NCI-H774 (cell line): ENCODE results near the gene COL6A1.

Source experiments
- DNase-seq: peaks from one replicate; lab custom pipeline; 2025; lab: John Stamatoyannopoulos, UW

COL6A1 gene

GRCh38 chr21:45983649-45983965 lies 2.0 kb downstream of the COL6A1 start:
- no peak for DNase-seq

DNA sequence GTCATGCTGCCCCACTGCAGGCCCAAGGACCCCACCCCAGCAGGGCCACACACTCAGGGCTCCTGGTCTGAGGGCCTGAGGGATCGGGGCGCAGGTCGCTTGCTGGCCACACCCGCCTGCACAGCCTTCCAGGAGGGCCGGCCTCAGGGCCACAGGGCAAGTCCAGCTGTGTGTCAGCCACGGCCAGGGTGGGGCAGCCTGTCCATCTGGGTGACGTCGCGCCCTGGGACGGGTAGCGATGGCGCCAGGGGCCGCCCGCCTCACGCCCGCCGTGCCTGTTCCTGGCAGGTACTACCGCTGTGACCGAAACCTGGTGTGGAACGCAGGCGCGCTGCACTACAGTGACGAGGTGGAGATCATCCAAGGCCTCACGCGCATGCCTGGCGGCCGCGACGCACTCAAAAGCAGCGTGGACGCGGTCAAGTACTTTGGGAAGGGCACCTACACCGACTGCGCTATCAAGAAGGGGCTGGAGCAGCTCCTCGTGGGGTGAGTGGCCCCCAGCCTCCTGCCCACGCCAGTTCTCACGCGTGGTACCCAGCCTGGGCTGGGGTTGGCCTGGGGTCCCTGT lies 2.5 kb downstream of the COL6A1 start:
- DNase-seq, result no peak

GRCh38 chr21:45984584-45985095 lies 3.1 kb downstream of the COL6A1 start:
- DNase-seq, result no peak

GRCh38 chr21:45985471-45986315 lies 4.1 kb downstream of the COL6A1 start:
- DNase-seq, result no peak

- DNase-seq, result no peak
Observed at GRCh38 chr21:45986316-45987051, 4.9 kb downstream of the COL6A1 start.

DNA sequence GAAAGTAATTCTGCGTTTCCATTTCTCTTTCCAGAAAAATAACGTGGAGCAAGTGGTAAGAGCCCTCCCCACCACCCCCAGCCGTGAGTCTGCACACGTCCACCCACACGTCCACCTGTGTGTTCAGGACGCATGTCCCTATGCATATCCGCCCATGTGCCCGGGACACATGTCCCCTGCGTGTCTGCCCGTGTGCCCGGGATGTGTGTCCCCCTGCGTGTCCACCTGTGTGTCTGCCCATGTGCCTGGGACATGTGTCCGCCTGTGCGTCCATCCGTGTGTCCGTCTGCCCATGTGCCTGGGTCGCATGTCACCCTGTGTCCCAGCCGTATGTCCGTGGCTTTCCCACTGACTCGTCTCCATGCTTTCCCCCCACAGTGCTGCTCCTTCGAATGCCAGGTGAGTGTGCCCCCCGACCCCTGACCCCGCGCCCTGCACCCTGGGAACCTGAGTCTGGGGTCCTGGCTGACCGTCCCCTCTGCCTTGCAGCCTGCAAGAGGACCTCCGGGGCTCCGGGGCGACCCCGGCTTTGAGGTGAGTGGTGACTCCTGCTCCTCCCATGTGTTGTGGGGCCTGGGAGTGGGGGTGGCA lies 5.6 kb downstream of the COL6A1 start:
- no peak for DNase-seq

GRCh38 chr21:45988366-45989347 lies 7.1 kb downstream of the COL6A1 start:
- no peak for DNase-seq

- DNase-seq, result no peak
Observed at GRCh38 chr21:45989355-45990048, 7.9 kb downstream of the COL6A1 start.

DNA sequence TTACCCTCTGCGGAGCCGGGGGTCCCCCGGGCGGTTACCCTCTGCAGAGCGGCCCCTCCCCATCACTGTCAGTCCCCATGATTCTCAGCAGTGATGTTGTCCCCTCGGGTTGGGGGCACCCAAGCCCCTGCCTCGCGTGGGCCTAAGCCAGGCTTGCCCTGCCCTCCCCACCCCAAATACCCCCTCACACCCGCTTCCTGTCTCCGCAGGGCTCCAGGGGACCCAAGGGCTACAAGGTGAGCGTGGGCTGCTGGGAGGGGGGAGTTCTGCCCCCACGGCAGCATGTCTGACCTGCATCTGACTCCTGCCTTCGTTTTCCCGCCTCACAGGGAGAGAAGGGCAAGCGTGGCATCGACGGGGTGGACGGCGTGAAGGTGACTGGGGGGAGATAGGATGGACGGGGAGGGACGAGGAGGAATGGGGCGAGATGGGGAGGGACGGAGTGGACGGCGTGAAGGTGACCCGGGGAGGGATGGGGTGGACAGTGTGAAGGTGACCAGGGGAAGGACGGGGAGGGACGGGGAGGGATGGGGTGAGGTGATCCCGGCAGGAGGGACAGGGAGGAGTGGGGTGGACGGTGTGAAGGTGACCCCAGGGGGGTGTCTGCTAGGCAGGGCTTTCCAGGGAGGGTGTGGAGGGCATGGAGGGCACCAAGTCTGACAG lies 8.6 kb downstream of the COL6A1 start:
- DNase-seq, result no peak

DNA sequence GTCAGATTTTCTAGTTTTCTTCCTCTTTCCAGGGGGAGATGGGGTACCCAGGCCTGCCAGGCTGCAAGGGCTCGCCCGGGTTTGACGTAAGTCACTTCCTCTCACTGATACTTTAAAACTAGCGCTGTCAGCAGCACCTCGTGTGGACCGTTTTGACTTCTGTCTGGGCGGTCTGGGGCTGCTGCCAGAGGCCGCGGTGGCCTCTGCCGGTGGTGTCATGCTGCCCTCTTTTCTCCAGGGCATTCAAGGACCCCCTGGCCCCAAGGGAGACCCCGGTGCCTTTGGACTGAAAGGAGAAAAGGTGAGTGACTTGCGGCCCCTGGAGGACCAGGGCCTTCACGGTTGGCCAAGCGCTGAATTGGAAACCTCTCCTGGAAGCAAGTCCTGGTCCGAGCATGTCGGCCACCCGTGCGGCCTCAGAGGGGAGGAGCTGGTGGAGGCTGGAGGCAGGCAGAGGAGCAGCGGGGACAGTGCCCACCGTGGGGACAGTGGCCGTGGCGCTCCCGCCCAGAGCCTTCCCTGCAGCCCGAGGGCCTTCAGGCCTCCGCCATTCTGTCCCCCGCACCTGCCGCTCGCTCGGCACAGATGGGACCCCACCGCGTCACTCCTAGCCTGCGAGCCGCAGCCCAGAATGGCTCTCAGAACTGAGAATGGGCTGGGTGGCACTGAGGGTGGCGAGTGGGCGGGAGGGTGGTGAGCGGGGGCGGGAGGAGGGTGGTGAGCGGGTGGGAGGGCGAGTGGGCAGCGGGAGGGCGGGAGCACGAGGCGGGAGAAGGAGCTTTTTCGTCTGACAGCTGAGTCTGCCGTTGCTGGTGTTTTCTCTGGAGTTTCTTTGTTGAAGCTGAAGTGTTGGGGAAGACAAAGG lies 9.4 kb downstream of the COL6A1 start:
- DNase-seq, result no peak

- DNase-seq, result no peak
Observed at GRCh38 chr21:45991606-45992300, 10.2 kb downstream of the COL6A1 start.

DNA sequence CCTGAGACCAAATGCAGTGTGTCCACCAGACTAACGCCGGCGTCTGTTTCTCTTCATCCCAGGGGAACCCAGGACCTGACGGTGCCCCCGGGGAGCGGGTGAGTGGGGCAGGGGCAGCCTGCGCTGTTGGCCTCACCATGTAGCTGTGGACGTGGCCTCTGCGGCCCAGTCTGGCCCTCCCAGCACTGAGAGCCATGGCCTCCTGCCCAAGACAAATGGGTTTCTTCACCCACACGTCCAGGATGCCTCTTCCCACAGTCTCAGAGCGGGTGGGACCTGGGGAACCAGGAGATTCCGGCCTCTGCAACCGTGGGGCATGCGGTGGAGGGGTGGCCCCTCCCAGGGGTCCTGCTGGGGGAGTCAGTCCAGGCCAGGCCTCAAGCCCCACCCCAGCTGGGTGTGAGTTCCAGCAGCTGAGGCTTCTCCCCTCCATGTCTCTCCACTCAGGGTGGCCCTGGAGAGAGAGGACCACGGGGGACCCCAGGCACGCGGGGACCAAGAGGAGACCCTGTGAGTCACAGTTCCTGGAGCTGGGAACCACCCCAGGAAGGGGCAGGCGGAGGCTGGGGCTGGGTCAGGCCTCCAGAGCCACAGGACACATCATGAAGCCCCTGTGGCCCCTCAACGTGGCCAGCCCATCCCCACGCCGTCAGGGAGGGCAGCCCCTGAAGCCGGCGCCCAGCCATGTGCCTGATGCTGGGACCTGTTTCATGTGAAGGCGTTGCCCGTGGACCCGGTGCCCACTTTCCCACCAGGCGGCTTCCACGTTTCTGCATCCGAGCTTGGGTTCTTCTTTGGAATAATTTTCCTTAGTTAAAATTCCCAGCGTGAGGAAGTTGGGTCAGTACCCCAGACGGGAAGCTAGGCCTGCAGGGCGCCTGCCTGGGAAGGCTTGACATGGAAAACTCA lies 11.0 kb downstream of the COL6A1 start:
- no peak for DNase-seq

DNA sequence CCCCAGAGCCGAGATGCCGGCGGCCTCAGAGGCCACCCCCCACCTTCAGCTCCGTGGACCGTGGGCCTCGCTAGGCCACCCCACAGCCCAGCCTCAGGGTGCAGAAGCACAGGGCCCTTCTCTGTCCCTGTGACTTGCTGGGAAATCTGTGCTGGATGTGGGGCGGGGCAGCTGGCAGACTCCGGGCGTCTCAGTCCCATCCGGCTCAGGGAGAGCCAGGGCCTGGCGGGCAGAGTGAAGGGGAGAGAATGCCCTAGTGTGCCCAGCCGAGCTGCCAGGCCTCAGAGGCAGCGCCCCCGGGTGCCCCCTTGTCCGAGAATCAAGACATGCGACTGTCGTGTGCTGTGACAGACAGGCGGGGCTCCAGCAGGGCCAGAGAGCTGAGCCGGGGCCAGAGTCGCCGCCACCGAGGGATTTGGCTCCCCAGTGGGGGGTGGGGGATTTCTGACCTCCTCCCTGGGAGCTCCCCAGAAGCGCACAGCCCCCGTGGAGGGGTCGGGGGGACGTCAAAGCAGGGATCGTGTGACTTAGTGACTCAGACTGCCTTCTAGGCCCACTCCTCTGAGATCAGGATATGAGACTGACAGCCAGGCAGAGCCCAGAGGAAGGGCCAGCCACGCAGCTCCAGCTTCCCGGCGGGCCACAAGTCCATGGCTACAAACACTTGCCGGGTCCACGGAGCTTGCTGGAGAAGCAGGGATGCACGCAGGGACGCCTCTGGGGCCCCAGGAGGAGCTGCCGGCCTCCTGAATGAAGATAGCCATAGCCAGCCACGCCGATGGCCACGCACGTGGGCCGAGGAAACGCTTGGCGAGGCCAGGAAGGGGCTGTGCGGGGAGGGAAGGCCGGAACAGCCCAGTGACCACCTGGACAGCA lies 11.9 kb downstream of the COL6A1 start:
- no peak for DNase-seq

DNA sequence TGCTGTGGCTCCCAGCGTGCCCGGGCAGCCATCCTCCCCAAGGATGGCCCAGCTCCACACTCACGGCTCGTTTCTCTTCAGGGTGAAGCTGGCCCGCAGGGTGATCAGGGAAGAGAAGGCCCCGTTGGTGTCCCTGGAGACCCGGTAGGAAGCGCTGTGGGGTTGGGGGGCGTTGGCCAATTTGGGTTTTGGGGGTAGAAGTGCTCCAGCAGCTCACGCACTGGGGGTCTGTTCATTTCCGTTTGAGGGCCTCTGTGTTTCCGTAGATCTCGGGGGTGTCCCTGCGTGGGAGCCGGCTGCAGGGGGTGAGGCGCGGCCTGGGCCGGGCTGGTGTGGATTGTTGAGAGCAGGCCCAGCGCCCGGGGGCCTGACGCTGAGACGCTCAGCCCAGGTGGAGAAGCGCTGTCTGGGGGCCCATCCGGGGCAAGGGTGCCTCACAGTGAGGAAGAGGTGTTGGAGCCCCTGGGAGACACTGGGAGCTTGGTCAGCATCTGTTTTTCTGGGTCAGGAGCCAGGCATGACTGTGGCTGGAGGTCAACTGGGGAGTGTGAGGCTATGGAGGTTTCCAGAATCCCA lies 12.6 kb downstream of the COL6A1 start:
- no peak for DNase-seq

GRCh38 chr21:45994759-45995685 lies 13.5 kb downstream of the COL6A1 start:
- no peak for DNase-seq
